H9 (cell line): ENCODE measurements around the gene TGFA. TPM values are rescaled to one million over a fixed set of nuclear protein-coding genes. Genes with fewer than 3 reads are reported as not detected.

ENCODE experiments used
- DNase-seq: peaks from one replicate; pipeline ENCODE4 v3.0.0-alpha.2; 2017
- H2AFZ ChIP-seq: one replicate; pipeline ENCODE4 v1.6.1; 2013; ENCODE audit warnings: mild to moderate bottlenecking, low read length, control low read depth, moderate library complexity
- H2AK5ac ChIP-seq: 2 replicates; pipeline ENCODE4 v1.6.1; 2013; ENCODE audit warnings: low read length, control low read depth, mixed read lengths; ENCODE audit not compliant: insufficient read length
- H2BK120ac ChIP-seq: one replicate; pipeline ENCODE4 v1.6.1; 2013; ENCODE audit warnings: low read depth, mild to moderate bottlenecking, low read length, control low read depth, inconsistent platforms; ENCODE audit not compliant: poor library complexity, severe bottlenecking
- H2BK12ac ChIP-seq: 2 replicates; pipeline ENCODE4 v1.6.1; 2013; ENCODE audit warnings: low read length, control low read depth, mixed read lengths, low read depth; ENCODE audit not compliant: insufficient read length
- H2BK15ac ChIP-seq: 2 replicates; pipeline ENCODE4 v1.6.1; 2013; ENCODE audit warnings: low read depth, low read length, control low read depth
- H2BK20ac ChIP-seq: one replicate; pipeline ENCODE4 v1.6.1; 2013; ENCODE audit warnings: low read depth, mild to moderate bottlenecking, low read length, control low read depth, inconsistent platforms; ENCODE audit not compliant: poor library complexity, severe bottlenecking
- H2BK5ac ChIP-seq: 2 replicates; pipeline ENCODE4 v1.6.1; 2013; ENCODE audit warnings: low read length, control low read depth, mixed read lengths; ENCODE audit not compliant: insufficient read length
- H3K14ac ChIP-seq: 2 replicates; pipeline ENCODE4 v1.6.1; 2013; ENCODE audit warnings: low read length, control low read depth; ENCODE audit not compliant: insufficient read depth
- H3K18ac ChIP-seq: 2 replicates; pipeline ENCODE4 v1.6.1; 2013; ENCODE audit warnings: low read depth, mild to moderate bottlenecking, mixed read lengths, low read length, control low read depth; ENCODE audit not compliant: insufficient read length
- H3K23ac ChIP-seq: 2 replicates; pipeline ENCODE4 v1.6.1; 2013; ENCODE audit warnings: low read length, control low read depth, mixed read lengths, low read depth; ENCODE audit not compliant: insufficient read length
- H3K23me2 ChIP-seq: 2 replicates; pipeline ENCODE4 v1.6.1; 2013; ENCODE audit warnings: low read depth, mild to moderate bottlenecking, mixed read lengths, low read length, control low read depth; ENCODE audit not compliant: insufficient read length, poor library complexity, severe bottlenecking
- H3K27ac ChIP-seq: 2 replicates; pipeline ENCODE4 v1.5.1; 2013; ENCODE audit warnings: low read length, control low read depth, mixed read lengths, low read depth; ENCODE audit not compliant: insufficient read length
- H3K27me3 ChIP-seq: 2 replicates; pipeline ENCODE4 v1.6.1; 2013; ENCODE audit warnings: low read length, control low read depth, inconsistent platforms; ENCODE audit not compliant: insufficient read depth
- H3K4ac ChIP-seq: 2 replicates; pipeline ENCODE4 v1.6.1; 2013; ENCODE audit warnings: low read depth, mild to moderate bottlenecking, control low read depth, inconsistent platforms, low read length, moderate library complexity
- H3K4me1 ChIP-seq: 2 replicates; pipeline ENCODE4 v1.6.1; 2013; ENCODE audit warnings: low read length, control low read depth, inconsistent platforms; ENCODE audit not compliant: insufficient read depth
- H3K4me2 ChIP-seq: 2 replicates; pipeline ENCODE4 v1.6.1; 2013; ENCODE audit warnings: low read length, control low read depth, mixed read lengths; ENCODE audit not compliant: insufficient read length, insufficient read depth
- H3K56ac ChIP-seq: 2 replicates; pipeline ENCODE4 v1.6.1; 2013; ENCODE audit warnings: low read depth, mild to moderate bottlenecking, mixed read lengths, low read length, control low read depth; ENCODE audit not compliant: insufficient read length
- H3K79me1 ChIP-seq: 2 replicates; pipeline ENCODE4 v1.6.1; 2013; ENCODE audit warnings: low read depth, mild to moderate bottlenecking, moderate library complexity, low read length, control low read depth, inconsistent platforms; ENCODE audit not compliant: insufficient read depth, poor library complexity, severe bottlenecking
- H3K79me2 ChIP-seq: 2 replicates; pipeline ENCODE4 v1.6.1; 2013; ENCODE audit warnings: low read length, control low read depth, inconsistent platforms; ENCODE audit not compliant: insufficient read depth
- H3K9ac ChIP-seq: 2 replicates; pipeline ENCODE4 v1.6.1; 2013; ENCODE audit warnings: low read length, control low read depth, mixed read lengths; ENCODE audit not compliant: insufficient read length; ENCODE audit errors: extremely low read depth
- H3K9me3 ChIP-seq: one replicate; pipeline ENCODE4 v1.6.1; 2013; ENCODE audit warnings: low read depth, low read length, inconsistent platforms; ENCODE audit not compliant: control insufficient read depth
- H3T11ph ChIP-seq: one replicate; pipeline ENCODE4 v1.6.1; 2013; ENCODE audit warnings: mild to moderate bottlenecking, low read length, control low read depth, inconsistent platforms
- H4K20me1 ChIP-seq: one replicate; pipeline ENCODE4 v1.6.1; 2013; ENCODE audit not compliant: control insufficient read depth, insufficient read length, insufficient read depth
- H4K5ac ChIP-seq: 2 replicates; pipeline ENCODE4 v1.6.1; 2013; ENCODE audit warnings: low read depth, mild to moderate bottlenecking, mixed read lengths, low read length, control low read depth; ENCODE audit not compliant: insufficient read length
- H4K8ac ChIP-seq: replicated peaks from 2 replicates; pipeline ENCODE4 v1.6.1; 2013; ENCODE audit warnings: low read length, control low read depth, mixed read lengths, low read depth; ENCODE audit not compliant: insufficient read length
- H4K91ac ChIP-seq: 2 replicates; pipeline ENCODE4 v1.6.1; 2013; ENCODE audit warnings: low read depth, mild to moderate bottlenecking, moderate library complexity, mixed read lengths, low read length, control low read depth; ENCODE audit not compliant: insufficient read length
- H3K27ac Mint-ChIP-seq, 3 experiments: 2 replicates in 2 of 3; 3 replicates in 1 of 3; pipeline ENCODE4 v1.8.0; 2020 to 2021; ENCODE audit warnings: mixed read lengths in 3 of 3, mild to moderate bottlenecking in 1 of 3, moderate library complexity in 1 of 3
- H3K27me3 Mint-ChIP-seq: 2 replicates; pipeline ENCODE4 v1.8.0; 2021; ENCODE audit warnings: low read depth, mild to moderate bottlenecking, moderate library complexity, mixed read lengths
- H3K36me3 Mint-ChIP-seq, 3 experiments: 2 replicates in 2 of 3; 3 replicates in 1 of 3; pipeline ENCODE4 v1.8.0; 2020 to 2021; ENCODE audit warnings: low read depth in 3 of 3, mixed read lengths in 3 of 3; ENCODE audit not compliant: insufficient read depth in 1 of 3
- H3K4me1 Mint-ChIP-seq, 2 experiments: 2 replicates each; pipeline ENCODE4 v1.8.0; 2020; ENCODE audit warnings: mixed read lengths in 2 of 2
- H3K4me3 Mint-ChIP-seq, 2 experiments: 2 replicates in 1 of 2; 3 replicates in 1 of 2; pipeline ENCODE4 v1.8.0; 2020 to 2021; ENCODE audit warnings: mild to moderate bottlenecking in 2 of 2, mixed read lengths in 2 of 2, moderate library complexity in 1 of 2
- H3K9me3 Mint-ChIP-seq, 2 experiments: 2 replicates in 1 of 2; 3 replicates in 1 of 2; pipeline ENCODE4 v1.8.0; 2020; ENCODE audit warnings: mild to moderate bottlenecking in 2 of 2, mixed read lengths in 2 of 2, moderate library complexity in 1 of 2
- CTCF ChIP-seq: fragments of 200-600 bp; sonication (generic); conservative IDR thresholded peaks from 3 replicates; pipeline ENCODE4 v1.8.0; 2021; ENCODE audit warnings: antibody characterized with exemption, mild to moderate bottlenecking
- WGBS: extraction: QIAGEN DNeasy Blood & Tissue Kit; methylation state at CpG from one replicate; pipeline ENCODE4 v1.1.7; 2013; ENCODE audit warnings: missing lambda C conversion rate, low lambda C conversion rate, mixed read lengths; ENCODE audit not compliant: insufficient read length; ENCODE audit errors: extremely low coverage; 5-methylcytosine and 5-hydroxymethylcytosine counted together
- total RNA-seq: library from RNA; stranded (reverse); gene quantifications from 2 replicates; pipeline ENCODE4 v1.2.1, GENCODE V29; 2021

The TGFA gene
- total RNA-seq, 1 experiment from 2014 or later, result 3.3 TPM

GRCh38 chr2:70400539-70400938 is 153.1 kb downstream of the TGFA start:
- H3K27me3 Mint-ChIP-seq, result peaks cover 43% of the 10 kb centered on the region
- no peaks in the 10 kb centered on the region for H3K23me2 ChIP-seq
- H3K4me1 ChIP-seq, result no peaks in the 10 kb centered on the region
- TF ChIP-seq CTCF, result no peak
- no peak overlapping the region for H3K18ac ChIP-seq
- WGBS, result no CpG with 5 or more reads among the region's 3 CpGs
- no peak overlapping the region for H3K56ac ChIP-seq
- no peak overlapping the region for H4K5ac ChIP-seq
- H2BK5ac ChIP-seq, result no peak overlapping the region
- no peaks in the 10 kb centered on the region for H4K20me1 ChIP-seq
- peaks cover 5 to 11% of the 10 kb centered on the region in 2 experiments for H3K4me1 Mint-ChIP-seq
- no peak overlapping the region for H3K23ac ChIP-seq
- no peak overlapping the region for H3K14ac ChIP-seq
- H3K4ac ChIP-seq, result no peak overlapping the region
- no peaks in the 10 kb centered on the region for H3K79me2 ChIP-seq
- no peak overlapping the region for H2AK5ac ChIP-seq
- no peaks in the 10 kb centered on the region for H3K27me3 ChIP-seq
- no peak overlapping the region for H4K91ac ChIP-seq
- H2BK12ac ChIP-seq, result no peak overlapping the region
- no peak overlapping the region for H2BK15ac ChIP-seq
- H3K4me2 ChIP-seq, result no peak overlapping the region
- H3K9ac ChIP-seq, result no peak overlapping the region
- no peak overlapping the region for H3T11ph ChIP-seq
- no peaks in the 10 kb centered on the region; a peak in 1 of 5 replicates for H3K9me3 Mint-ChIP-seq
- no peak overlapping the region for H4K8ac ChIP-seq
- no peaks in the 10 kb centered on the region for H3K36me3 Mint-ChIP-seq
- H2BK20ac ChIP-seq, result no peak overlapping the region
- H3K27ac Mint-ChIP-seq, result no peak overlapping the region
- no peak overlapping the region for H2BK120ac ChIP-seq
- no peaks in the 10 kb centered on the region for H3K79me1 ChIP-seq
- H2AFZ ChIP-seq, result no peak overlapping the region
- H3K27ac ChIP-seq, result no peak overlapping the region
- H3K9me3 ChIP-seq, result no peaks in the 10 kb centered on the region
- no peak overlapping the region for H3K4me3 Mint-ChIP-seq
- no peak for DNase-seq
